ENCODE measurements around the gene PTPRR.

Gene PTPRR

GRCh38 chr12:70960484-70960883 is 39.9 kb upstream of the PTPRR start:
- no peak for DNase-seq (ENCODE audit: low read depth)
- no peak for TF ChIP-seq CTCF (conservative IDR thresholded peaks at IDR 0.05; ENCODE audit: low read depth, low read length)
- no peak overlapping the region for H3K4me3 ChIP-seq (ENCODE audit: low read depth, low read length)

GRCh38 chr12:70955415-70955814 is 34.9 kb upstream of the PTPRR start:
- TF ChIP-seq CTCF (conservative IDR thresholded peaks at IDR 0.05; ENCODE audit: low read depth, low read length), result no peak
- no peak for DNase-seq (ENCODE audit: low read depth)
- H3K4me3 ChIP-seq (ENCODE audit: low read depth, low read length), result no peak overlapping the region

GRCh38 chr12:70950451-70950850 is 29.9 kb upstream of the PTPRR start:
- DNase-seq (ENCODE audit: low read depth), result no peak
- no peak for TF ChIP-seq CTCF (conservative IDR thresholded peaks at IDR 0.05; ENCODE audit: low read depth, low read length)

GRCh38 chr12:70948976-70949336 is 28.4 kb upstream of the PTPRR start:
- peak; percentile 20 for TF ChIP-seq CTCF (conservative IDR thresholded peaks at IDR 0.05; ENCODE audit: low read depth, low read length)
- DNase-seq (ENCODE audit: low read depth), result peak; percentile 40
- no peak overlapping the region for H3K4me3 ChIP-seq (ENCODE audit: low read depth, low read length)

More at GRCh38 chr12:70950451-70950850, 29.9 kb upstream of the PTPRR start:
- no peak overlapping the region for H3K4me3 ChIP-seq (ENCODE audit: low read depth, low read length)

- H3K4me3 ChIP-seq (ENCODE audit: low read depth, low read length), result no peak overlapping the region
- peak; percentile 7 for DNase-seq (ENCODE audit: low read depth)
- TF ChIP-seq CTCF (conservative IDR thresholded peaks at IDR 0.05; ENCODE audit: low read depth, low read length), result no peak
Observed at GRCh38 chr12:70948236-70948975, 27.9 kb upstream of the PTPRR start.

- no peak overlapping the region for H3K4me3 ChIP-seq (ENCODE audit: low read depth, low read length)
- DNase-seq (ENCODE audit: low read depth), result no peak
- no peak for TF ChIP-seq CTCF (conservative IDR thresholded peaks at IDR 0.05; ENCODE audit: low read depth, low read length)
Observed at GRCh38 chr12:70936203-70936813, 15.8 kb upstream of the PTPRR start.

GRCh38 chr12:70933133-70933532 is 12.6 kb upstream of the PTPRR start:
- DNase-seq (ENCODE audit: low read depth), result no peak
- no peak overlapping the region for H3K4me3 ChIP-seq (ENCODE audit: low read depth, low read length)
- no peak for TF ChIP-seq CTCF (conservative IDR thresholded peaks at IDR 0.05; ENCODE audit: low read depth, low read length)
